ENCODE results near the gene SLC24A5.

- TF ChIP-seq ZNF274 (IDR thresholded peaks at IDR 0.05; ENCODE audit: low read depth, low read length) (no peak), SUZ12 (IDR thresholded peaks at IDR 0.05; ENCODE audit: extremely low read depth, insufficient read depth, insufficient read length) (no peak), YY1 (IDR thresholded peaks at IDR 0.05; ENCODE audit: insufficient read depth, insufficient read length) (no peak)
Observed at GRCh38 chr15:48145923-48146322, 25.1 kb downstream of the SLC24A5 start.

All from NT2/D1 (cell line).